OCI-LY3 (cell line): ENCODE measurements around the gene CILP2.

Experiments used
- H2AFZ ChIP-seq: fragments of 200-600, 300-600 bp; shearing (Covaris generic); 2 replicates; pipeline ENCODE4 v1.6.0; 2014; ENCODE audit warnings: antibody characterized with exemption, low read depth, low read length
- H3K27ac ChIP-seq: fragments of 200-600, 300-600 bp; sonication (generic); 2 replicates; pipeline ENCODE4 v1.5.1; 2014; ENCODE audit warnings: mild to moderate bottlenecking, low read length, moderate library complexity, mixed read lengths
- H3K27me3 ChIP-seq: fragments of 200-600, 300-600 bp; sonication (generic); 2 replicates; pipeline ENCODE4 v1.6.1; 2014; ENCODE audit warnings: low read depth, low read length, mixed read lengths
- H3K36me3 ChIP-seq: fragments of 200-600, 300-600 bp; sonication (generic); replicated peaks from 2 replicates; pipeline ENCODE3; 2014; ENCODE audit warnings: low read depth, low read length, mixed read lengths
- H3K4me1 ChIP-seq: fragments of 300-600, 200-600 bp; sonication (generic); 2 replicates; pipeline ENCODE4 v1.6.1; 2014; ENCODE audit warnings: low read length, mixed read lengths
- H3K4me2 ChIP-seq: fragments of 200-600, 300-600 bp; sonication (generic); 2 replicates; pipeline ENCODE4 v1.6.1; 2014; ENCODE audit warnings: low read length, mixed read lengths
- H3K4me3 ChIP-seq: fragments of 300-600, 200-600 bp; sonication (generic); 2 replicates; pipeline ENCODE4 v1.5.1; 2014; ENCODE audit warnings: antibody characterized with exemption, mild to moderate bottlenecking, low read length, moderate library complexity
- H3K79me2 ChIP-seq: fragments of 300-600, 200-600 bp; shearing (Covaris generic); 2 replicates; pipeline ENCODE4 v1.6.1; 2014; ENCODE audit warnings: mild to moderate bottlenecking, low read length, mixed read lengths
- H3K9ac ChIP-seq: fragments of 300-600, 200-600 bp; shearing (Covaris generic); 2 replicates; pipeline ENCODE4 v1.6.0; 2014; ENCODE audit warnings: mild to moderate bottlenecking, low read length, moderate library complexity
- H3K9me3 ChIP-seq: fragments of 200-600, 300-600 bp; shearing (Covaris generic); 2 replicates; pipeline ENCODE4 v1.6.1; 2014; ENCODE audit warnings: low read length, mixed read lengths; ENCODE audit not compliant: insufficient read depth
- H4K20me1 ChIP-seq: fragments of 200-600, 300-600 bp; sonication (generic); 2 replicates; pipeline ENCODE4 v1.6.1; 2016; ENCODE audit warnings: low read length, mixed read lengths; ENCODE audit not compliant: insufficient read depth
- CTCF ChIP-seq: fragments of 200-600, 300-600 bp; sonication (generic); IDR thresholded peaks from 2 replicates; pipeline ENCODE4 v1.5.1; 2014; ENCODE audit warnings: antibody characterized with exemption, low read length, low read depth
- EZH2phosphoT487 ChIP-seq: fragments of 200-600 bp; shearing (Covaris generic); IDR thresholded peaks from 2 replicates; pipeline ENCODE4 v1.6.1; 2018; ENCODE audit warnings: antibody characterized with exemption, mixed run types, low read depth

CILP2 gene

DNA sequence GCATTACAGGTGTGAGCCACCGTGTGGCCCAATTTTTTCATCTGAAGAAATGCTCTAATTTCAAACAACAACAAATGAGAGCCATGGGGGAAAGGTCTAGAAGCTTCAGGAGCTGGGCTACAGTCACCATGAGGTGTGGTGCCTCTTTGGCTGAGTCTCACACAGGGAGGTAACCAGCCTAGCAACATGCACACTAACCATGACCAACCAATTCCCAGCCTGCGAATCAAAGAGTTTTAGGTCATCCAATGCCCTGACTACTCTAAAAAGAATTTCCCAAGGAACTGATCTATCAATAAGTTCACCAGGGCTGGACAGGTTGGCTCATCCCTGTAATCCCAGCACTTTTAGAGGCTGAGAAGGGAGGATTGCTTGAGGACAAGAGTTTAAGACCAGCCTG lies 50.5 kb downstream of the CILP2 start:
- H3K27ac ChIP-seq = no peak overlapping the region
- no peaks in the 10 kb centered on the region for H3K9me3 ChIP-seq
- no peak overlapping the region for H2AFZ ChIP-seq
- TF ChIP-seq CTCF = no peak
- no peak for TF ChIP-seq EZH2phosphoT487
- H3K4me3 ChIP-seq = no peak overlapping the region
- no peaks in the 10 kb centered on the region for H3K27me3 ChIP-seq
- H3K9ac ChIP-seq = no peak overlapping the region
- no peaks in the 10 kb centered on the region for H4K20me1 ChIP-seq
- H3K36me3 ChIP-seq = no peaks in the 10 kb centered on the region
- H3K79me2 ChIP-seq = no peaks in the 10 kb centered on the region
- H3K4me1 ChIP-seq = peaks cover 11% of the 10 kb centered on the region
- no peak overlapping the region for H3K4me2 ChIP-seq

DNA sequence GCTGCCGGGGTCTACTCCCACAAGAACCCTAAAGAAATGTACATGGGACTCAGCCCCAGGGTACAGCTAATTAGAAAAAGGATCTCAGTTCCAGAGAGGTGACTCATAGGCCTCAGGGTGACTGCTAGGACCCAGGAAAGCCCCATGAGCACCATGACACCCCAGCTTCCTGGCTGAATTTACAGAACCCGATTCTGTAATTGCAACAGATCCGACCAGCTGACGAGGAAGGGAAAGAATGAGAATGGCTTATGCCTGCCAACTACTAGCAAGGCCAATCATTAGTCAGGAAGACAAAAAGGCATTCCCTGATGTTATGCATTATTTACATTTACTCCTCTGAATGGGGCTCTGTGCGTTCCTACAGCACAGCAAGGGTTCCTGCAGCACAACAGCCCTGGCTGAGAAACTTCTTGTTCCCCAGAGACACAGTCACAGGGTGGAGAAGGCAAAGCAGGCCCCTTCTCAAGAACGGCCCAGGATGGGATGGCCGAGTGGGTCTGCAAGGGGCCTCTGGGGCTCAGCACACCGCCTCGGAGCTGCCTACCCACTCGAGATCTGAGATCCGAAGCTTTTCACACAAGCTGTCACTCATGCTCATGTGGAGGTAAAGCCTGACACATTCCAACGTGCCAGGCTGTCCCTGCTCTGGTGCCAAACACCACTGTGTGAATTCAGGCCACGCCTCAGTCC lies 53.2 kb downstream of the CILP2 start:
- H3K27ac ChIP-seq = peak overlapping the region; percentile 49
- no peaks in the 10 kb centered on the region for H3K27me3 ChIP-seq
- H3K4me3 ChIP-seq = no peak overlapping the region
- H3K9ac ChIP-seq = peak overlapping the region; percentile 13; the same call in 1 of the 2 replicates
- H3K4me1 ChIP-seq = peaks cover 22% of the 10 kb centered on the region
- H4K20me1 ChIP-seq = no peaks in the 10 kb centered on the region
- H3K79me2 ChIP-seq = no peaks in the 10 kb centered on the region
- H3K4me2 ChIP-seq = peak overlapping the region; percentile 43
- no peak for TF ChIP-seq EZH2phosphoT487
- TF ChIP-seq CTCF = no peak
- H3K36me3 ChIP-seq = no peaks in the 10 kb centered on the region
- H2AFZ ChIP-seq = peak overlapping the region; percentile 88
- H3K9me3 ChIP-seq = no peaks in the 10 kb centered on the region

- Histone ChIP-seq H3K4me2 (no peak overlapping the region), H3K79me2 (no peaks in the 10 kb centered on the region), H4K20me1 (no peaks in the 10 kb centered on the region), H3K9ac (no peak overlapping the region), H3K4me3 (no peak overlapping the region), H3K9me3 (no peaks in the 10 kb centered on the region), H3K27me3 (no peaks in the 10 kb centered on the region), H2AFZ (no peak overlapping the region), H3K27ac (no peak overlapping the region), H3K36me3 (no peaks in the 10 kb centered on the region), H3K4me1 (peaks cover 29% of the 10 kb centered on the region)
- TF ChIP-seq CTCF (no peak), EZH2phosphoT487 (no peak)
These were observed 54.6 kb downstream of the CILP2 start for GRCh38 chr19:19592690-19593089.

GRCh38 chr19:19594381-19594780 lies 56.3 kb downstream of the CILP2 start:
- Histone ChIP-seq H3K4me1 (peaks cover 45% of the 10 kb centered on the region), H3K4me2 (no peak overlapping the region), H3K27me3 (no peaks in the 10 kb centered on the region), H3K36me3 (no peaks in the 10 kb centered on the region), H3K27ac (no peak overlapping the region), H3K9me3 (no peaks in the 10 kb centered on the region), H2AFZ (no peak overlapping the region), H3K79me2 (no peaks in the 10 kb centered on the region), H3K4me3 (no peak overlapping the region), H3K9ac (no peak overlapping the region), H4K20me1 (no peaks in the 10 kb centered on the region)
- no peak for TF ChIP-seq CTCF
- TF ChIP-seq EZH2phosphoT487 = no peak
